HG02763 (cell line): Measurements from ENCODE around the gene TRPM6.

ENCODE experiments used
- ATAC-seq: cut with Tn5 transposase; IDR thresholded peaks from one replicate; pipeline ENCODE4 v1.9.1; 2021; ENCODE audit warnings: mild to moderate bottlenecking, moderate library complexity; ENCODE audit not compliant: unreplicated experiment

TRPM6 gene

GRCh38 chr9:74773886-74774479, 113.7 kb downstream of the TRPM6 start:
- peak; percentile 59 for ATAC-seq

GRCh38 chr9:74772121-74772520, 115.6 kb downstream of the TRPM6 start:
- ATAC-seq, result no peak

GRCh38 chr9:74771672-74772071, 116.0 kb downstream of the TRPM6 start:
- ATAC-seq, result no peak

- ATAC-seq, result no peak
Observed at GRCh38 chr9:74771262-74771585, 116.5 kb downstream of the TRPM6 start.

- ATAC-seq, result no peak
Observed at GRCh38 chr9:74770508-74771261, 117.0 kb downstream of the TRPM6 start.

- ATAC-seq, result no peak
Observed at GRCh38 chr9:74765481-74765971, 122.2 kb downstream of the TRPM6 start.

- ATAC-seq, result no peak
Observed at GRCh38 chr9:74762950-74763349, 124.8 kb downstream of the TRPM6 start.

GRCh38 chr9:74760031-74760700, 127.6 kb downstream of the TRPM6 start:
- ATAC-seq, result no peak

- ATAC-seq, result no peak
Observed at GRCh38 chr9:74755999-74756398, 131.7 kb downstream of the TRPM6 start.

GRCh38 chr9:74755355-74755754, 132.4 kb downstream of the TRPM6 start:
- ATAC-seq, result no peak

- no peak for ATAC-seq
Observed at GRCh38 chr9:74753650-74754049, 134.1 kb downstream of the TRPM6 start.

GRCh38 chr9:74748966-74749365, 138.8 kb downstream of the TRPM6 start:
- no peak for ATAC-seq

- ATAC-seq, result no peak
Observed at GRCh38 chr9:74742792-74743730, 144.7 kb downstream of the TRPM6 start.

GRCh38 chr9:74742191-74742790, 145.4 kb downstream of the TRPM6 start:
- no peak for ATAC-seq

- no peak for ATAC-seq
Observed at GRCh38 chr9:74736646-74737045, 151.1 kb downstream of the TRPM6 start.

GRCh38 chr9:74735761-74736160, 152.0 kb downstream of the TRPM6 start:
- no peak for ATAC-seq

GRCh38 chr9:74729136-74729695, 158.5 kb downstream of the TRPM6 start:
- ATAC-seq, result no peak

GRCh38 chr9:74728176-74728575, 159.5 kb downstream of the TRPM6 start:
- ATAC-seq, result no peak

- ATAC-seq, result no peak
Observed at GRCh38 chr9:74726581-74726980, 161.1 kb downstream of the TRPM6 start.

- no peak for ATAC-seq
Observed at GRCh38 chr9:74724317-74724716, 163.4 kb downstream of the TRPM6 start.
